Hepatocyte (in vitro differentiated cells): ENCODE data around the gene MAFF. TPM values are rescaled to one million over a fixed set of nuclear protein-coding genes. Genes with fewer than 3 reads are reported as not detected.

ENCODE experiments used
- DNase-seq: peaks from one replicate; pipeline ENCODE4 v3.0.0-alpha.2; 2016; ENCODE audit warnings: low spot score
- H2AFZ ChIP-seq: fragments of 200-600 bp; sonication (generic); 2 replicates; pipeline ENCODE4 v1.6.0; 2016; ENCODE audit warnings: antibody characterized with exemption, mild to moderate bottlenecking
- H3K27ac ChIP-seq: fragments of 200-600 bp; sonication (generic); 2 replicates; pipeline ENCODE4 v1.5.1; 2016; ENCODE audit warnings: mild to moderate bottlenecking
- H3K27me3 ChIP-seq: fragments of 200-600 bp; sonication (generic); 2 replicates; pipeline ENCODE4 v1.6.1; 2016
- H3K36me3 ChIP-seq: fragments of 200-600 bp; sonication (generic); replicated peaks from 2 replicates; pipeline ENCODE4 v1.5.1; 2016; ENCODE audit warnings: low read depth; ENCODE audit not compliant: insufficient read depth
- H3K4me1 ChIP-seq: fragments of 200-600 bp; sonication (generic); 2 replicates; pipeline ENCODE4 v1.5.1; 2016; ENCODE audit warnings: mild to moderate bottlenecking, moderate library complexity; ENCODE audit not compliant: insufficient read depth
- H3K4me2 ChIP-seq: fragments of 200-600 bp; sonication (generic); 2 replicates; pipeline ENCODE4 v1.6.0; 2016
- H3K4me3 ChIP-seq: fragments of 200-600 bp; sonication (generic); 2 replicates; pipeline ENCODE4 v1.5.1; 2016; ENCODE audit warnings: mild to moderate bottlenecking
- H3K79me2 ChIP-seq: fragments of 200-600 bp; sonication (generic); 2 replicates; pipeline ENCODE4 v1.6.0; 2017; ENCODE audit warnings: mild to moderate bottlenecking
- H3K9me2 ChIP-seq: fragments of 200-600 bp; sonication (generic); replicated peaks from 2 replicates; pipeline ENCODE4 v1.6.0; 2017; ENCODE audit warnings: mild to moderate bottlenecking; ENCODE audit not compliant: insufficient read depth
- H3K9me3 ChIP-seq: fragments of 200-600 bp; sonication (generic); 2 replicates; pipeline ENCODE4 v1.5.1; 2016; ENCODE audit warnings: low read depth, mild to moderate bottlenecking
- H4K20me1 ChIP-seq: fragments of 200-600 bp; sonication (generic); 2 replicates; pipeline ENCODE4 v1.6.0; 2016; ENCODE audit warnings: mild to moderate bottlenecking; ENCODE audit not compliant: insufficient read depth, poor library complexity, severe bottlenecking
- EZH2 ChIP-seq: fragments of 200-600 bp; sonication (generic); IDR thresholded peaks from 2 replicates; pipeline ENCODE4 v1.6.1; 2016; ENCODE audit warnings: antibody characterized with exemption, mild to moderate bottlenecking, borderline replicate concordance
- EZH2phosphoT487 ChIP-seq: fragments of 200-600 bp; sonication (generic); IDR thresholded peaks from one replicate; pipeline ENCODE4 v1.6.1; 2018; ENCODE audit warnings: antibody characterized with exemption, mild to moderate bottlenecking, low read depth, moderate library complexity; ENCODE audit not compliant: unreplicated experiment, severe bottlenecking
- WGBS: methylation state at CpG from one replicate; pipeline ENCODE4 v1.1.6; 2016; ENCODE audit warnings: low lambda C conversion rate; ENCODE audit errors: missing lambda C conversion rate; 5-methylcytosine and 5-hydroxymethylcytosine counted together
- polyA plus RNA-seq: library from polyadenylated mRNA; unstranded; fragments of >200 nt; fragmentation: Nextera tagmentation; extraction: Ambion mirVana; gene quantifications from 2 replicates; pipeline ENCODE4 v1.2.1, GENCODE V29; 2016
- total RNA-seq: library from RNA; depleted of rRNA; stranded (reverse); fragments of >200 nt; gene quantifications from 2 replicates; pipeline ENCODE4 v1.2.3, GENCODE V29; 2014
- TF ChIP-seq, protein P1 (sequence below): fragments of 200-600 bp; sonication (generic); IDR thresholded peaks from 2 replicates; pipeline ENCODE4 v1.5.1; 2016; ENCODE audit warnings: antibody characterized with exemption, mild to moderate bottlenecking; ENCODE audit not compliant: poor library complexity

MAFF gene
- total and polyA plus RNA-seq, 2 experiments from 2014 or later = 67.2 to 70.4 TPM

DNA sequence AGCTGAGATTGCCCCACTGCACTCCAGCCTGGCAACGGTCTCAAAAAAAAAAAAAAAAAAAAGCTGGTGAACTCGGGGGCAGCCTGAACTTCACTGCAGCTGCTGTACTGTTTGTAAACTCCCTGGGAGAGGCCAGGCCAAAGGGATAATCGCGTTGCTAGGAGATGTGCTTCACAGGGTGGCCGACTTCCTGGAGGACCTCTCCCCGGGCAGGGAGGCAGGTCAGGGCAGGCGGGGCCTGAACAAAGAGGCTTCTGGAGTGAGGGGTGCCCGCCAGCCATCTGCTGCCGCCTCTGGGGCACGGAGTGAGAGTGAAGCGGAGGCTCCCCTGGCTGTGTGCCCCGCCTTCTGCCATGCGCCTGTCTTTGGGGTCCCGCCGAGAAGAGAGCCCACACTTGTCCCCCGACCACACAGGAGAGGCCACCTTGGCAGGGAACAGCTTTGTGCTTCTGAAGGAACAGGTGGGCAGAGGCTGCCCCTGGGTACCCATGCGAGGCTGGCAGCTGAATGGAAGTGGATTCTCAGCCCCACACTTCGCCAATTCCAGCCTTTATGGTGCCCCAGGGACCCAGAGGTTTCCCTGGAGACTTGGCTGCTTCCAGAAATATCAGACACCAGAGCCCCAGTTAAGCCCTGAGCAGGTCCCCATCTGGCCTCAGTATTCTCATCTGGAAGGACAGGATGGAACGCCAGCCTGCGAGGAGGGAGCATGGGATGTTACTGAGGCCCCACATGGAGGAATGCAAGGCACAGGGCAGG, 41.4 kb downstream of the MAFF start:
- H3K27me3 ChIP-seq = no peaks in the 10 kb centered on the region
- DNase-seq = peak; percentile 88
- H3K9me3 ChIP-seq = no peaks in the 10 kb centered on the region
- no peaks in the 10 kb centered on the region for H4K20me1 ChIP-seq
- no peaks in the 10 kb centered on the region for H3K36me3 ChIP-seq
- peaks cover 5% of the 10 kb centered on the region for H3K79me2 ChIP-seq
- peak overlapping the region; percentile 10 for H3K4me2 ChIP-seq
- no peak overlapping the region for H2AFZ ChIP-seq
- no peaks in the 10 kb centered on the region for H3K9me2 ChIP-seq
- TF ChIP-seq, protein P1, sequence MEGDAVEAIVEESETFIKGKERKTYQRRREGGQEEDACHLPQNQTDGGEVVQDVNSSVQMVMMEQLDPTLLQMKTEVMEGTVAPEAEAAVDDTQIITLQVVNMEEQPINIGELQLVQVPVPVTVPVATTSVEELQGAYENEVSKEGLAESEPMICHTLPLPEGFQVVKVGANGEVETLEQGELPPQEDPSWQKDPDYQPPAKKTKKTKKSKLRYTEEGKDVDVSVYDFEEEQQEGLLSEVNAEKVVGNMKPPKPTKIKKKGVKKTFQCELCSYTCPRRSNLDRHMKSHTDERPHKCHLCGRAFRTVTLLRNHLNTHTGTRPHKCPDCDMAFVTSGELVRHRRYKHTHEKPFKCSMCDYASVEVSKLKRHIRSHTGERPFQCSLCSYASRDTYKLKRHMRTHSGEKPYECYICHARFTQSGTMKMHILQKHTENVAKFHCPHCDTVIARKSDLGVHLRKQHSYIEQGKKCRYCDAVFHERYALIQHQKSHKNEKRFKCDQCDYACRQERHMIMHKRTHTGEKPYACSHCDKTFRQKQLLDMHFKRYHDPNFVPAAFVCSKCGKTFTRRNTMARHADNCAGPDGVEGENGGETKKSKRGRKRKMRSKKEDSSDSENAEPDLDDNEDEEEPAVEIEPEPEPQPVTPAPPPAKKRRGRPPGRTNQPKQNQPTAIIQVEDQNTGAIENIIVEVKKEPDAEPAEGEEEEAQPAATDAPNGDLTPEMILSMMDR = no peak
- TF ChIP-seq EZH2phosphoT487 (no peak), EZH2 (no peak)
- no peak overlapping the region for H3K4me3 ChIP-seq
- 54% methylated on average over 19 of the region's 20 CpGs for WGBS
- peak overlapping the region; percentile 79 for H3K27ac ChIP-seq
- H3K4me1 ChIP-seq = peaks cover 30% of the 10 kb centered on the region

GRCh38 chr22:38244106-38244505, 42.3 kb downstream of the MAFF start:
- no peaks in the 10 kb centered on the region for H3K36me3 ChIP-seq
- 86% methylated on average over 4 of the region's 4 CpGs for WGBS
- H2AFZ ChIP-seq = no peak overlapping the region
- H3K4me3 ChIP-seq = no peak overlapping the region
- no peak for DNase-seq
- no peaks in the 10 kb centered on the region for H3K27me3 ChIP-seq
- no peaks in the 10 kb centered on the region for H3K9me3 ChIP-seq
- no peak overlapping the region for H3K4me2 ChIP-seq
- TF ChIP-seq EZH2phosphoT487 (no peak), EZH2 (no peak)
- TF ChIP-seq, protein P1 = no peak
- H3K4me1 ChIP-seq = peaks cover 21% of the 10 kb centered on the region
- no peaks in the 10 kb centered on the region for H3K9me2 ChIP-seq
- no peak overlapping the region for H3K27ac ChIP-seq
- H3K79me2 ChIP-seq = peaks cover 14% of the 10 kb centered on the region
- no peaks in the 10 kb centered on the region for H4K20me1 ChIP-seq

- peaks cover 12% of the 10 kb centered on the region for H3K4me1 ChIP-seq
- no peaks in the 10 kb centered on the region for H3K9me3 ChIP-seq
- no peak overlapping the region for H3K4me3 ChIP-seq
- no peaks in the 10 kb centered on the region for H3K9me2 ChIP-seq
- H3K4me2 ChIP-seq = no peak overlapping the region
- H4K20me1 ChIP-seq = peaks cover 4% of the 10 kb centered on the region
- DNase-seq = no peak
- TF ChIP-seq EZH2phosphoT487 (no peak), EZH2 (no peak)
- TF ChIP-seq, protein P1 = no peak
- peaks cover 35% of the 10 kb centered on the region for H3K79me2 ChIP-seq
- H3K27ac ChIP-seq = no peak overlapping the region
- H2AFZ ChIP-seq = no peak overlapping the region
- H3K36me3 ChIP-seq = no peaks in the 10 kb centered on the region
- WGBS = 94% methylated on average over 19 of the region's 19 CpGs
- H3K27me3 ChIP-seq = no peaks in the 10 kb centered on the region
These were observed 44.4 kb downstream of the MAFF start for GRCh38 chr22:38246046-38246658.
